Calu3 (cell line): Measurements from ENCODE around the gene TRMT10B. TPM values are rescaled to one million over a fixed set of nuclear protein-coding genes. Genes with fewer than 3 reads are reported as not detected.

ENCODE experiments used
- Bru-seq: library from RNA; stranded (reverse); fragments of 400-500 nt; gene quantifications from one replicate; lab custom pipeline; 2021; lab: Mats Ljungman, UMichigan
- BruChase-seq, 2 experiments: library from RNA; stranded (reverse); fragments of 400-500 nt; gene quantifications; one replicate each; lab custom pipeline; 2021; lab: Mats Ljungman, UMichigan
- BruUV-seq: library from RNA; stranded (reverse); fragments of 400-500 nt; replicated peaks from 2 replicates; lab custom pipeline; 2021; lab: Mats Ljungman, UMichigan
- CTCF ChIA-PET: fragments of 300-600 bp; sonication (Branson Sonifier 250); formaldehyde crosslinking; loops from one replicate; lab custom pipeline; 2022; ENCODE audit warnings: antibody characterized with exemption; lab: Charles Lee
- DNase-seq: peaks from one replicate; pipeline ENCODE4 v3.0.0; 2022
- H3K27ac Mint-ChIP-seq: one replicate; pipeline ENCODE4 v1.8.0; 2022; ENCODE audit warnings: mixed read lengths; ENCODE audit not compliant: unreplicated experiment
- H3K27me3 Mint-ChIP-seq: one replicate; pipeline ENCODE4 v1.8.0; 2022; ENCODE audit warnings: mixed read lengths; ENCODE audit not compliant: unreplicated experiment
- H3K36me3 Mint-ChIP-seq: one replicate; pipeline ENCODE4 v1.8.0; 2022; ENCODE audit warnings: mild to moderate bottlenecking, moderate library complexity, mixed read lengths; ENCODE audit not compliant: insufficient read depth, unreplicated experiment
- H3K4me1 Mint-ChIP-seq: one replicate; pipeline ENCODE4 v1.8.0; 2022; ENCODE audit warnings: mild to moderate bottlenecking, low read depth, mixed read lengths; ENCODE audit not compliant: unreplicated experiment
- H3K4me3 Mint-ChIP-seq: one replicate; pipeline ENCODE4 v1.8.0; 2022; ENCODE audit warnings: mild to moderate bottlenecking, low read depth, moderate library complexity, mixed read lengths; ENCODE audit not compliant: unreplicated experiment
- H3K9me3 Mint-ChIP-seq: one replicate; pipeline ENCODE4 v1.8.0; 2022; ENCODE audit warnings: low read depth, mixed read lengths; ENCODE audit not compliant: unreplicated experiment
- CTCF ChIP-seq: fragments of 200-600 bp; IDR thresholded peaks from one replicate; pipeline ENCODE4 v1.8.0; 2022; ENCODE audit warnings: antibody characterized with exemption; ENCODE audit not compliant: unreplicated experiment
- intact Hi-C: fragments of 100-400 bp; cut with micrococcal nuclease; formaldehyde crosslinking; loops from one replicate; pipeline ENCODE4 v1.10.0; 2022; ENCODE audit not compliant: unreplicated experiment
- long read RNA-seq: library from polyadenylated mRNA; stranded (forward); transcript quantifications from one replicate; pipeline ENCODE4 v2.0.0, GENCODE V29; 2022
- total RNA-seq: library from RNA; stranded (reverse); gene quantifications from 2 replicates; pipeline ENCODE4 v1.2.3, GENCODE V29; 2022

TRMT10B gene
- total RNA-seq (4.1 and 5.6 TPM in 2 replicates), Bru-seq, nascent RNA (percentile 52 among the genes with signal in this experiment), BruChase-seq, experiment 1, labeled RNA remaining after a 6-hour chase (percentile 49 among the genes with signal in this experiment), BruChase-seq, experiment 2, labeled RNA remaining after a 2-hour chase (percentile 54 among the genes with signal in this experiment)
- long read RNA-seq, partial matches to known transcripts: 1 of 21 reads
- long read RNA-seq, other reads (novel, unspliced or antisense): 20 of 21 reads

GRCh38 chr9:37753489-37754190 lies at the start of gene TRMT10B:
TSS of gene TRMT10B (plus strand) at chr9:37753805. CDS start at chr9:37761932, 8,127 bp downstream.
- intact Hi-C loops: no loop called here
- H3K36me3 Mint-ChIP-seq: peaks cover 15% of the 10 kb centered on the region
- TF ChIP-seq CTCF: no peak
- peak within 1 kb of the TSS; percentile 47 for H3K27ac Mint-ChIP-seq
- H3K27me3 Mint-ChIP-seq: no peaks in the 10 kb centered on the region
- CTCF ChIA-PET: interaction anchor here (0.7 kb wide), 1 partner anchor 185 kb away, joined by 3 read pairs; no protein-coding TSS in a partner anchor
- H3K4me1 Mint-ChIP-seq: no peaks in the 10 kb centered on the region
- TSS peak; percentile 79 for BruUV-seq
- no peaks in the 10 kb centered on the region for H3K9me3 Mint-ChIP-seq
- DNase-seq: peak; percentile 35
- peak within 1 kb of the TSS; percentile 75 for H3K4me3 Mint-ChIP-seq

GRCh38 chr9:37705787-37706186 lies 47.8 kb upstream of the TRMT10B start:
- no peaks in the 10 kb centered on the region for H3K9me3 Mint-ChIP-seq
- H3K4me1 Mint-ChIP-seq: no peaks in the 10 kb centered on the region
- no TSS peak for BruUV-seq
- no peak overlapping the region for H3K4me3 Mint-ChIP-seq
- H3K27me3 Mint-ChIP-seq: peaks cover 30% of the 10 kb centered on the region
- CTCF ChIA-PET: no interaction called here
- no peak overlapping the region for H3K27ac Mint-ChIP-seq
- no peaks in the 10 kb centered on the region for H3K36me3 Mint-ChIP-seq
- intact Hi-C loops: no loop called here
- DNase-seq: no peak
- TF ChIP-seq CTCF: no peak

GRCh38 chr9:37706290-37706689 lies 47.3 kb upstream of the TRMT10B start:
- Mint-ChIP-seq H3K4me1 (no peaks in the 10 kb centered on the region), H3K27ac (no peak overlapping the region), H3K27me3 (peaks cover 25% of the 10 kb centered on the region), H3K9me3 (no peaks in the 10 kb centered on the region), H3K4me3 (no peak overlapping the region), H3K36me3 (no peaks in the 10 kb centered on the region)
- no peak for DNase-seq
- CTCF ChIA-PET: no interaction called here
- intact Hi-C loops: no loop called here
- BruUV-seq: no TSS peak
- TF ChIP-seq CTCF: no peak

- no peak overlapping the region for H3K27ac Mint-ChIP-seq
- CTCF ChIA-PET: no interaction called here
- intact Hi-C loops: no loop called here
These were observed 45.9 kb upstream of the TRMT10B start for GRCh38 chr9:37707748-37708147.

More at GRCh38 chr9:37707748-37708147, 45.9 kb upstream of the TRMT10B start:
- no peak for TF ChIP-seq CTCF
- H3K9me3 Mint-ChIP-seq: no peaks in the 10 kb centered on the region
- no peaks in the 10 kb centered on the region for H3K4me1 Mint-ChIP-seq
- no peaks in the 10 kb centered on the region for H3K36me3 Mint-ChIP-seq
- H3K27me3 Mint-ChIP-seq: peaks cover 14% of the 10 kb centered on the region
- DNase-seq: no peak
- no peak overlapping the region for H3K4me3 Mint-ChIP-seq
- BruUV-seq: no TSS peak
